Lung (tissue), 12 donors: ENCODE data around the gene EFHC2. TPM values are rescaled to one million over a fixed set of nuclear protein-coding genes. Genes with fewer than 3 reads are reported as not detected.

Experiments
- ATAC-seq: fragments of 200-7000 bp; cut with Tn5 transposase; one replicate; pipeline ENCODE4 v1.9.1; 2020; ENCODE audit warnings: moderate number of reproducible peaks; ENCODE audit not compliant: insufficient read depth, low FRiP score
- DNase-seq, 3 donors: peaks; one replicate each; pipeline ENCODE4 v3.0.0-alpha.2; 2013 to 2017
- H3K27ac ChIP-seq, 2 donors: one replicate each; pipeline ENCODE4 v1.5.1; 2013; ENCODE audit warnings: mild to moderate bottlenecking in 2 of 2, moderate library complexity in 2 of 2, control low read depth in 1 of 2, inconsistent platforms in 1 of 2, low read depth in 1 of 2, low read length in 1 of 2
- H3K27me3 ChIP-seq, 3 donors: one replicate each; pipeline ENCODE4 v1.5.1; 2013; ENCODE audit warnings: low read length in 2 of 3; ENCODE audit not compliant: control insufficient read depth in 3 of 3, insufficient read depth in 3 of 3
- H3K36me3 ChIP-seq, 4 donors: one replicate each; pipeline ENCODE4 v1.5.1; 2013; ENCODE audit warnings: low read length in 4 of 4, mild to moderate bottlenecking in 1 of 4, moderate library complexity in 1 of 4; ENCODE audit not compliant: control insufficient read depth in 4 of 4, insufficient read depth in 4 of 4
- H3K4me1 ChIP-seq, 5 donors: one replicate each; pipeline ENCODE4 v1.5.1; 2013; ENCODE audit warnings: low read length in 5 of 5, mild to moderate bottlenecking in 2 of 5, moderate library complexity in 1 of 5; ENCODE audit not compliant: control insufficient read depth in 5 of 5, insufficient read depth in 5 of 5
- H3K4me3 ChIP-seq: one replicate; pipeline ENCODE4 v1.5.1; 2013; ENCODE audit warnings: mild to moderate bottlenecking, control low read depth, moderate library complexity
- H3K9ac ChIP-seq, 2 donors: one replicate each; pipeline ENCODE4 v1.5.1; 2013; ENCODE audit warnings: low read length in 2 of 2, control low read depth in 1 of 2; ENCODE audit not compliant: insufficient read depth in 1 of 2
- H3K9me3 ChIP-seq, 4 donors: one replicate each; pipeline ENCODE4 v1.5.1; 2013; ENCODE audit warnings: low read length in 3 of 4, mild to moderate bottlenecking in 1 of 4, moderate library complexity in 1 of 4; ENCODE audit not compliant: control insufficient read depth in 4 of 4, insufficient read depth in 3 of 4
- CTCF ChIP-seq: IDR thresholded peaks from 2 replicates; pipeline ENCODE4 v1.5.1; 2012; ENCODE audit warnings: mild to moderate bottlenecking; ENCODE audit errors: control extremely low read depth, extremely low read depth
- WGBS, 2 donors: extraction: QIAGEN DNeasy Blood & Tissue Kit; methylation state at CpG; one replicate each; pipeline ENCODE4 v1.1.7; 2013; 5-methylcytosine and 5-hydroxymethylcytosine counted together
- polyA plus RNA-seq, 2 donors: library from polyadenylated mRNA; stranded (reverse); fragments of 200-250 nt; gene quantifications; one replicate each; pipeline ENCODE4 v1.2.1, GENCODE V29; 2013
- total RNA-seq, 2 donors: library from RNA; depleted of rRNA in 1 of 2; stranded (reverse); fragments of >200 nt in 1 of 2; gene quantifications; one replicate each; pipeline ENCODE4 v1.2.1, GENCODE V29; 2014 to 2021
- donor health status: control.
- donor health status: control.
- donor health status: Bipolar disorder and iron deficiency.
- donor health status: healthy.
- donor health status: DM: yes; HTN: yes; CAD: no.

The EFHC2 gene
- total and polyA plus RNA-seq, 4 donors = 2.4 to 8.3 (median 5.0) TPM

- ATAC-seq = no peak
- H3K4me3 ChIP-seq = no peak overlapping the region
- TF ChIP-seq CTCF = no peak
- H3K9ac ChIP-seq = no peak overlapping the region
- H3K4me1 ChIP-seq = no peaks in the 10 kb centered on the region
- DNase-seq = peak in 2 of 3 donors; percentile 5 to 16
- H3K36me3 ChIP-seq = no peaks in the 10 kb centered on the region
- no peak overlapping the region for H3K27ac ChIP-seq
- peaks cover 0 to 30% (median 3%) of the 10 kb centered on the region in 3 donors for H3K27me3 ChIP-seq
- WGBS, 2 donors = 81 to 85% methylated on average over 2 of the region's 2 CpGs
- no peaks in the 10 kb centered on the region for H3K9me3 ChIP-seq
Measured at GRCh38 chrX:44308869-44309268, 34.6 kb downstream of the EFHC2 start.

- Histone ChIP-seq H3K9me3 (peaks cover 0 to 2% (median 0%) of the 10 kb centered on the region in 4 donors), H3K4me1 (no peaks in the 10 kb centered on the region), H3K27ac (no peak overlapping the region), H3K9ac (no peak overlapping the region), H3K4me3 (no peak overlapping the region), H3K27me3 (peaks cover 0 to 18% (median 3%) of the 10 kb centered on the region in 3 donors), H3K36me3 (no peaks in the 10 kb centered on the region)
- DNase-seq (peak in 2 of 3 donors; percentile 14 to 34), ATAC-seq (no peak)
- TF ChIP-seq CTCF = no peak
- WGBS, 2 donors = 66 to 69% methylated on average over 5 of the region's 5 CpGs
Measured at GRCh38 chrX:44306356-44306755, 37.1 kb downstream of the EFHC2 start.

DNA sequence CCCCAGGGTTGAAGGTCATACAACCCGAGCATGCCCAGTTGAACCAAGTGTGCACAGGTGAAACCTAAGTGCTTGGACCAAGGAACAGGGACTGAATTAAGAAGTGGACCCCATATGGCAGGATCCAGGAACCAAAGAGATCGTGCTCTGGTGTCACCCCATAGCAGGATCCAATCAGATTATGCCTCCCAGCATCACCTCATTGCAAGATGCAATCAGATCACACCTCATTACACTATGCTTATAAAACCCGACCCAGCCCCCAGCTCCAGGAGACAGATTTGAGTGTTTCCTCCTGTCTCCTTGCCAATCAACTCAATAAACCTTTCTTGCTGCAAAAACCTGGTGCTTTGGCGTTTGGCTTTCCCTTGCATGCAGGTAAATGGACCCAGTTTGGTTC, 37.6 kb downstream of the EFHC2 start:
- ATAC-seq (no peak), DNase-seq (peak in 2 of 3 donors; percentile 4 to 7)
- 76 to 95% methylated on average over 4 of the region's 4 CpGs for WGBS, 2 donors

More for the DNA sequence above, 37.6 kb downstream of the EFHC2 start:
- H3K9me3 ChIP-seq = peaks cover 0 to 2% (median 0%) of the 10 kb centered on the region in 4 donors
- no peaks in the 10 kb centered on the region for H3K36me3 ChIP-seq
- no peak overlapping the region for H3K4me3 ChIP-seq
- no peak for TF ChIP-seq CTCF
- H3K4me1 ChIP-seq = no peaks in the 10 kb centered on the region
- no peak overlapping the region for H3K27ac ChIP-seq
- no peak overlapping the region for H3K9ac ChIP-seq
- H3K27me3 ChIP-seq = peaks cover 0 to 13% (median 0%) of the 10 kb centered on the region in 3 donors
